Measurements from ENCODE around the gene UGT1A7.

GRCh38 chr2:233779722-233780121 lies 98.0 kb downstream of the UGT1A7 start:
- TF ChIP-seq, protein P1, sequence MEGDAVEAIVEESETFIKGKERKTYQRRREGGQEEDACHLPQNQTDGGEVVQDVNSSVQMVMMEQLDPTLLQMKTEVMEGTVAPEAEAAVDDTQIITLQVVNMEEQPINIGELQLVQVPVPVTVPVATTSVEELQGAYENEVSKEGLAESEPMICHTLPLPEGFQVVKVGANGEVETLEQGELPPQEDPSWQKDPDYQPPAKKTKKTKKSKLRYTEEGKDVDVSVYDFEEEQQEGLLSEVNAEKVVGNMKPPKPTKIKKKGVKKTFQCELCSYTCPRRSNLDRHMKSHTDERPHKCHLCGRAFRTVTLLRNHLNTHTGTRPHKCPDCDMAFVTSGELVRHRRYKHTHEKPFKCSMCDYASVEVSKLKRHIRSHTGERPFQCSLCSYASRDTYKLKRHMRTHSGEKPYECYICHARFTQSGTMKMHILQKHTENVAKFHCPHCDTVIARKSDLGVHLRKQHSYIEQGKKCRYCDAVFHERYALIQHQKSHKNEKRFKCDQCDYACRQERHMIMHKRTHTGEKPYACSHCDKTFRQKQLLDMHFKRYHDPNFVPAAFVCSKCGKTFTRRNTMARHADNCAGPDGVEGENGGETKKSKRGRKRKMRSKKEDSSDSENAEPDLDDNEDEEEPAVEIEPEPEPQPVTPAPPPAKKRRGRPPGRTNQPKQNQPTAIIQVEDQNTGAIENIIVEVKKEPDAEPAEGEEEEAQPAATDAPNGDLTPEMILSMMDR (IDR thresholded peaks at IDR 0.05; ENCODE audit: insufficient read depth, low read length, poor library complexity, severe bottlenecking): no peak
- no peak for TF ChIP-seq EZH2phosphoT487 (conservative IDR thresholded peaks at IDR 0.05; ENCODE audit: low read length)
